GM12864 (cell line): Measurements from ENCODE around the gene FAP.

Experiments
- DNase-seq: peaks from one replicate; pipeline ENCODE4 v3.0.0-alpha.2; 2011; ENCODE audit warnings: low read depth
- H3K4me3 ChIP-seq: 2 replicates; pipeline ENCODE4 v1.5.1; 2011; ENCODE audit warnings: mild to moderate bottlenecking, low read depth, low read length, control low read depth
- CTCF ChIP-seq: IDR thresholded peaks from 2 replicates; pipeline ENCODE4 v1.5.1; 2011; ENCODE audit warnings: low read depth, mild to moderate bottlenecking, moderate library complexity, low read length, control low read depth, inconsistent platforms; ENCODE audit errors: missing control alignments

The FAP gene

GRCh38 chr2:162184359-162184758, 58.9 kb downstream of the FAP start:
- H3K4me3 ChIP-seq: no peak overlapping the region
- no peak for TF ChIP-seq CTCF
- DNase-seq: no peak

DNA sequence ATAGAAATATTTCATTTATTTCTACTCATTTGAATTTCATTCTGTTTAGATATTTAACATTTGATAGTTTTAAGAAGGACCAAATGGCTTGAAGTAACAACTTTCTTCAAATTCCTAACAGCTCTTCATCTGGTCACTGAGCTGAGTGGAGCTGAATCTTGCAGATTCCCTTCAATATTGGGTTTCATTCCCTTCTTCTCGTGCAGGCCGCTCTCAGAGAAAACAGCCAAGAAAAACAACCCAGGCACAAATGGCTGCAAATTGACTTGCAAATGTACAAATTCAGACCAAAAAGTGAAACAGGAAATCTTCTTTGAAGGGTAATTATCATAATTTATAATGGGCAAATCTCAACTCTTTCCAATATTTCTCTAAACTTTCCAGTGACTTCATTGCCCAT, 60.9 kb downstream of the FAP start:
- no peak for TF ChIP-seq CTCF
- no peak for DNase-seq

GRCh38 chr2:162177301-162177700, 65.9 kb downstream of the FAP start:
- no peak for TF ChIP-seq CTCF
- no peak for DNase-seq
- no peak overlapping the region for H3K4me3 ChIP-seq

More for the DNA sequence above, 60.9 kb downstream of the FAP start:
- H3K4me3 ChIP-seq: no peak overlapping the region

GRCh38 chr2:162175714-162176113, 67.5 kb downstream of the FAP start:
- H3K4me3 ChIP-seq: no peak overlapping the region
- TF ChIP-seq CTCF: no peak
- no peak for DNase-seq

- no peak overlapping the region for H3K4me3 ChIP-seq
- no peak for DNase-seq
- no peak for TF ChIP-seq CTCF
Measured at GRCh38 chr2:162174746-162175145, 68.5 kb downstream of the FAP start.

DNA sequence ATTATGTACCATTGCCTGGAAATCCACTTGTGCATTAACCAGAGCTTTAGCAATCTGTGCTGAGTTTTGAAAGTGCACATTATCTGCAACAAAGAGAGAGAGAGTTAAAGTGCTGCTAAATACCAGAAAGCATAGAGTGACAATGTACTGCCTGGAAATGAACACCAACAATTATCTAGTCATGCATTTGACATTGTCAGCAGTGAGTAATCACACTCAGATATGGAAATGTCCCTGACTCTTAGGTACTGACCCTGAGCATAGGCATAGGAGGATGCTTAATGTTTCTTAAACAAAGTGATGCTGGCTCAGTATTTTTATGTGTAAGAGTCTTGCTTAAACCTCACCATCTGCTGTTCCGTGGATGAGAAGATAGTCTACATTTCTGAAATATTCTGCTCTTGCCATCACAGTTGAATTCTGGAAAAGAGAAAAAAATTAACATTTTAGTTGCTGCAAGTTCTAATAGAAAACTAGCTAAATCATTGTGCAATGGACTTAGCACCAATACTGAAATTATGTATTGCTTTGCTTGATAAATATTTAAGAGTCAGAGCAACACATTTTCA, 70.4 kb downstream of the FAP start:
- no peak for DNase-seq
- no peak for TF ChIP-seq CTCF
- H3K4me3 ChIP-seq: no peak overlapping the region

- no peak for DNase-seq
- no peak for TF ChIP-seq CTCF
- H3K4me3 ChIP-seq: no peak overlapping the region
Measured at GRCh38 chr2:162166745-162167144, 76.5 kb downstream of the FAP start.
